Calu3 (cell line): ENCODE measurements around the gene COL4A4. TPM values are rescaled to one million over a fixed set of nuclear protein-coding genes. Genes with fewer than 3 reads are reported as not detected.

Experiments
- BruUV-seq: library from RNA; stranded (reverse); fragments of 400-500 nt; replicated peaks from 2 replicates; lab custom pipeline; 2021; lab: Mats Ljungman, UMichigan
- CTCF ChIA-PET: fragments of 300-600 bp; sonication (Branson Sonifier 250); formaldehyde crosslinking; loops from one replicate; lab custom pipeline; 2022; ENCODE audit warnings: antibody characterized with exemption; lab: Charles Lee
- DNase-seq: peaks from one replicate; pipeline ENCODE4 v3.0.0; 2022
- H3K27ac Mint-ChIP-seq: one replicate; pipeline ENCODE4 v1.8.0; 2022; ENCODE audit warnings: mixed read lengths; ENCODE audit not compliant: unreplicated experiment
- H3K27me3 Mint-ChIP-seq: one replicate; pipeline ENCODE4 v1.8.0; 2022; ENCODE audit warnings: mixed read lengths; ENCODE audit not compliant: unreplicated experiment
- H3K36me3 Mint-ChIP-seq: one replicate; pipeline ENCODE4 v1.8.0; 2022; ENCODE audit warnings: mild to moderate bottlenecking, moderate library complexity, mixed read lengths; ENCODE audit not compliant: insufficient read depth, unreplicated experiment
- H3K4me1 Mint-ChIP-seq: one replicate; pipeline ENCODE4 v1.8.0; 2022; ENCODE audit warnings: mild to moderate bottlenecking, low read depth, mixed read lengths; ENCODE audit not compliant: unreplicated experiment
- H3K4me3 Mint-ChIP-seq: one replicate; pipeline ENCODE4 v1.8.0; 2022; ENCODE audit warnings: mild to moderate bottlenecking, low read depth, moderate library complexity, mixed read lengths; ENCODE audit not compliant: unreplicated experiment
- H3K9me3 Mint-ChIP-seq: one replicate; pipeline ENCODE4 v1.8.0; 2022; ENCODE audit warnings: low read depth, mixed read lengths; ENCODE audit not compliant: unreplicated experiment
- intact Hi-C: fragments of 100-400 bp; cut with micrococcal nuclease; formaldehyde crosslinking; loops from one replicate; pipeline ENCODE4 v1.10.0; 2022; ENCODE audit not compliant: unreplicated experiment
- total RNA-seq: library from RNA; stranded (reverse); gene quantifications from 2 replicates; pipeline ENCODE4 v1.2.3, GENCODE V29; 2022
- TF ChIP-seq, protein P1 (sequence below): fragments of 200-600 bp; IDR thresholded peaks from one replicate; pipeline ENCODE4 v1.8.0; 2022; ENCODE audit warnings: antibody characterized with exemption; ENCODE audit not compliant: unreplicated experiment

Gene COL4A4
- total RNA-seq, 1 experiment from 2014 or later: 17.2 TPM

DNA sequence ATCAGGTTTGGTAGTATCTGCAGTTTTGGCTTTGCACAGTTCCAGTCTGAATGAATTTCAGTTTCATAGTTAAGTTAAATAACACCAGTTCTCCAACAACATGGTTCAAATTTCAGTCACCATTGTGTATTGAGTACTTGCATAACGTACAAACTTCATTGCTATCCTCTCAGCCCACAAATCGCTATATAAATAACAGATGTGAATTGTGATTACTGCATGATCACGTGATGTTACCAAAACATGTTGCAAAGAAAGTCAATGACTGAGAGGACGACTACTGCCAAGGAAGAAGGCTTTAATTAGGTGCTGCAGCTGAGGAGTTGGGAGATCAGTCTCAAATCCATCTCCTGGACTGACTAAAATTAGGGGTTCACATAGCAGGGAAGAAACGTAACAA is 48.2 kb downstream of the COL4A4 start:
- no TSS peak for BruUV-seq
- TF ChIP-seq, protein P1, sequence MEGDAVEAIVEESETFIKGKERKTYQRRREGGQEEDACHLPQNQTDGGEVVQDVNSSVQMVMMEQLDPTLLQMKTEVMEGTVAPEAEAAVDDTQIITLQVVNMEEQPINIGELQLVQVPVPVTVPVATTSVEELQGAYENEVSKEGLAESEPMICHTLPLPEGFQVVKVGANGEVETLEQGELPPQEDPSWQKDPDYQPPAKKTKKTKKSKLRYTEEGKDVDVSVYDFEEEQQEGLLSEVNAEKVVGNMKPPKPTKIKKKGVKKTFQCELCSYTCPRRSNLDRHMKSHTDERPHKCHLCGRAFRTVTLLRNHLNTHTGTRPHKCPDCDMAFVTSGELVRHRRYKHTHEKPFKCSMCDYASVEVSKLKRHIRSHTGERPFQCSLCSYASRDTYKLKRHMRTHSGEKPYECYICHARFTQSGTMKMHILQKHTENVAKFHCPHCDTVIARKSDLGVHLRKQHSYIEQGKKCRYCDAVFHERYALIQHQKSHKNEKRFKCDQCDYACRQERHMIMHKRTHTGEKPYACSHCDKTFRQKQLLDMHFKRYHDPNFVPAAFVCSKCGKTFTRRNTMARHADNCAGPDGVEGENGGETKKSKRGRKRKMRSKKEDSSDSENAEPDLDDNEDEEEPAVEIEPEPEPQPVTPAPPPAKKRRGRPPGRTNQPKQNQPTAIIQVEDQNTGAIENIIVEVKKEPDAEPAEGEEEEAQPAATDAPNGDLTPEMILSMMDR: no peak
- H3K4me1 Mint-ChIP-seq: no peaks in the 10 kb centered on the region
- DNase-seq: no peak
- H3K27ac Mint-ChIP-seq: no peak overlapping the region
- H3K27me3 Mint-ChIP-seq: no peaks in the 10 kb centered on the region
- intact Hi-C loops: no loop called here
- no peak overlapping the region for H3K4me3 Mint-ChIP-seq
- H3K9me3 Mint-ChIP-seq: no peaks in the 10 kb centered on the region
- no peaks in the 10 kb centered on the region for H3K36me3 Mint-ChIP-seq
- CTCF ChIA-PET: no interaction called here

DNA sequence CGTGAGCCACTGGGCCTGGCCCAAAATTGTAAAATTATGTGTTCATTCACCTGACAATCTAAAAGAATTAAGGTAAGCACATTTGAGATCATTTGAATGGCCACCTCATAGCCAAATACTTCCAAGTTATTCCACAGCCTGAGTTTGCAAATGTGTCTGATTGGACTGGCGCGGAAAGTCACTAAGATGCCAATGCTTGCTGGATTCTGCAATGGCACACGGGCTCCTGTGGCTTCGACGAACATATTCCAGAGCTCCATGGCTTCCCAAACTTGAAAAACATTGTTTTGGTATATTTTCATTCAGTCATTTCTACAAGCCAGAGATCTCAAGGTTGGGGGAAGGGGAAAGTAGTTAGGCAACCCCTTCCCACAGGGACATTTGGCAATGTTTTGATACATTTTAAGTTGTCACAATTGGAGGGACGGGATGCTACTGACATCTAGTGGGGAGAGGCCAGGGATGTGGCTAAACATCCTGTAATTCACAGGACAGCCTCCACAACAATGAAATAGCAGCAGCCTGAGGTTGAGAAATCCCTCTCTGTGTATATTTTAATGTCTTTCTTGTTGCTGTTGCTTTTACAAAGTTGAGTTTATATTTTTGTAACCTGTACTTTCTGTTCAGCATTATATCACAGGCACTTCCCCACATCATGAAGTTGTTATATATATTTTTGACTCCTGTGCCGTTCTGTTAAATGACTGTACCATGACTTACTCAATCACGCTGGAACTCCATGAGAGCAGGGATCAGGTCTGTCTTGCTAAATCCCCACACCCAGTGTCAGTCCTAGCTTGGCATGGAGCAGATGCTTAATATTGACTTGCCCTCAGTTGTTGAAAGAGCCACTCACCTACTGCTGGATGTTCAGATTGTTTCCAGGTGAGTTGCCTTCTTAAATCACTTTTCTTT is 56.9 kb downstream of the COL4A4 start:
- TF ChIP-seq, protein P1: peak; percentile 45
- no peaks in the 10 kb centered on the region for H3K4me1 Mint-ChIP-seq
- H3K27ac Mint-ChIP-seq: no peak overlapping the region
- peaks cover 3% of the 10 kb centered on the region for H3K36me3 Mint-ChIP-seq
- H3K27me3 Mint-ChIP-seq: no peaks in the 10 kb centered on the region
- intact Hi-C loops: loop anchor here (1.0 kb wide), 1 partner anchor 1442 kb away; no protein-coding TSS in a partner anchor
- BruUV-seq: no TSS peak
- no peaks in the 10 kb centered on the region for H3K9me3 Mint-ChIP-seq
- DNase-seq: peak; percentile 46
- CTCF ChIA-PET: no interaction called here
- H3K4me3 Mint-ChIP-seq: no peak overlapping the region

DNA sequence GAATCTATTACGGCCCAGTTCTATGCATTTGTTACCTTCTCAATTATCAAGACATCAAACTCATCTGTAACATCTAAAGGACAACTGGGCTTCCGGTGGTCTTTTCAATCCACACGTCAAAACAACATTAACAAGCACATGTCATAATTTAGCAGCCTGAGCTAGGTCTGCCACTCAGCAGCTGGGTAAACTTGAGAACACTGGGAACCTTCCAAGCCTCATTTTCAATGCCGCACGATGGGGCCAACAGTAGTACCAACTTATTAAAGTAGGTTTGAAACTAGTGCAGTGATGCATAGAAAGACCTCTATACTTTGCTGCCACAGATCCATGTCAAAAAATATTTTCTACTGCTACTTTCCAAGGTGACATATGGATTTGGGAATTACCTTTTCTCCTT is 60.4 kb downstream of the COL4A4 start:
- BruUV-seq: no TSS peak
- no peak for DNase-seq
- H3K27me3 Mint-ChIP-seq: no peaks in the 10 kb centered on the region
- H3K36me3 Mint-ChIP-seq: peaks cover 6% of the 10 kb centered on the region
- TF ChIP-seq, protein P1: no peak
- CTCF ChIA-PET: no interaction called here
- H3K9me3 Mint-ChIP-seq: no peaks in the 10 kb centered on the region
- no peaks in the 10 kb centered on the region for H3K4me1 Mint-ChIP-seq
- intact Hi-C loops: no loop called here
- H3K4me3 Mint-ChIP-seq: no peak overlapping the region
- H3K27ac Mint-ChIP-seq: no peak overlapping the region

- BruUV-seq: no TSS peak
- no peaks in the 10 kb centered on the region for H3K4me1 Mint-ChIP-seq
- no peaks in the 10 kb centered on the region for H3K27me3 Mint-ChIP-seq
- no peak overlapping the region for H3K4me3 Mint-ChIP-seq
- DNase-seq: no peak
- intact Hi-C loops: no loop called here
- CTCF ChIA-PET: no interaction called here
- no peaks in the 10 kb centered on the region for H3K9me3 Mint-ChIP-seq
- H3K27ac Mint-ChIP-seq: no peak overlapping the region
- H3K36me3 Mint-ChIP-seq: peaks cover 6% of the 10 kb centered on the region
- TF ChIP-seq, protein P1: no peak
Observed at GRCh38 chr2:227099340-227099739, 64.7 kb downstream of the COL4A4 start.
